Pancreas (tissue), 10 donors: ENCODE measurements around the gene MOCOS. TPM values are rescaled to one million over a fixed set of nuclear protein-coding genes. Genes with fewer than 3 reads are reported as not detected.
A peak's percentile ranks its signal among the peaks of the same experiment; 100 is the strongest.

Experiments used
- ATAC-seq, 4 donors: fragments of 200-7000 bp; cut with Tn5 transposase; one replicate each; pipeline versions ENCODE4 v1.8.0 to v1.9.1; 2020; ENCODE audit warnings: mild to moderate bottlenecking in 4 of 4, moderate library complexity in 4 of 4
- DNase-seq, 6 donors: peaks; one replicate each; pipeline ENCODE4 v3.0.0-alpha.2; 2020
- FAIRE-seq: peaks from 2 replicates; lab custom pipeline; 2012; peaks lifted over from hg19 to GRCh38; lab: Jason Lieb, UNC
- H3K27ac ChIP-seq, 4 donors: fragments of 200-600 bp; sonication (generic); 1 replicate in 3 of 4; 2 replicates in 1 of 4; pipeline versions ENCODE4 v1.5.0 to v1.8.0; 2020
- H3K27me3 ChIP-seq, 4 donors: fragments of 200-600 bp; one replicate each; pipeline ENCODE4 v1.8.0; 2021
- H3K36me3 ChIP-seq, 3 donors: fragments of 200-600 bp; sonication (generic) in 1 of 3; one replicate each; pipeline versions ENCODE4 v1.5.0 to v1.8.0; 2020 to 2021
- H3K4me1 ChIP-seq, 3 donors: fragments of 200-600 bp; one replicate each; pipeline ENCODE4 v1.8.0; 2021
- H3K4me3 ChIP-seq, 4 donors: fragments of 200-600 bp; sonication (generic) in 2 of 4; one replicate each; pipeline versions ENCODE4 v1.5.0 to v1.8.0; 2020 to 2021
- H3K9me3 ChIP-seq, 4 donors: fragments of 200-600 bp; one replicate each; pipeline ENCODE4 v1.8.0; 2021
- WGBS, 2 donors: extraction: QIAGEN DNeasy Blood & Tissue Kit; methylation state at CpG; one replicate each; pipeline ENCODE4 v1.1.7; 2013; 5-methylcytosine and 5-hydroxymethylcytosine counted together
- intact Hi-C, 3 donors: fragments of 100-400 bp; cut with DNase I; formaldehyde crosslinking; loops; one replicate each; pipeline versions ENCODE4 v1.11.1 to v1.14.2; 2022
- polyA plus RNA-seq, 2 donors: library from polyadenylated mRNA; stranded (reverse); fragments of 200-250 nt; gene quantifications; one replicate each; pipeline ENCODE4 v1.2.3, GENCODE V29; 2013
- total RNA-seq, 6 donors: library from RNA; stranded (reverse); fragmentation: NEBNext Ultra II Directional in 4 of 6; extraction: Animal tissue kit (Norgen Biotek cat#: 25700) in 4 of 6; gene quantifications; one replicate each; pipeline versions ENCODE4 v1.2.1 to v1.2.4, GENCODE V29; 2021 to 2023
- TF ChIP-seq, protein P1 (sequence below), 4 donors: fragments of 200-600 bp; sonication (generic) in 3 of 4; IDR thresholded peaks; one replicate each; pipeline versions ENCODE4 v1.5.0 to v1.8.0; 2021; ENCODE audit warnings: antibody characterized with exemption in 4 of 4
- donor health status: healthy with polysubstance abuse.
- donor health status: DM: no; HTN: no; CAD: no; lungs with moderate emphysema.
- donor health status: DM: no; HTN: no; CAD: no.
- donor health status: control.
- donor health status: control.
- donor health status: Bipolar disorder and iron deficiency.
- donor health status: DM: yes; HTN: yes; CAD: no.
- donor health status: DM: no; HTN: no; CAD: no.
- donor health status: DM: no; HTN: no; CAD: no.
- donor health status: DM: yes; HTN: yes; CAD: no.

Gene MOCOS, protein sequence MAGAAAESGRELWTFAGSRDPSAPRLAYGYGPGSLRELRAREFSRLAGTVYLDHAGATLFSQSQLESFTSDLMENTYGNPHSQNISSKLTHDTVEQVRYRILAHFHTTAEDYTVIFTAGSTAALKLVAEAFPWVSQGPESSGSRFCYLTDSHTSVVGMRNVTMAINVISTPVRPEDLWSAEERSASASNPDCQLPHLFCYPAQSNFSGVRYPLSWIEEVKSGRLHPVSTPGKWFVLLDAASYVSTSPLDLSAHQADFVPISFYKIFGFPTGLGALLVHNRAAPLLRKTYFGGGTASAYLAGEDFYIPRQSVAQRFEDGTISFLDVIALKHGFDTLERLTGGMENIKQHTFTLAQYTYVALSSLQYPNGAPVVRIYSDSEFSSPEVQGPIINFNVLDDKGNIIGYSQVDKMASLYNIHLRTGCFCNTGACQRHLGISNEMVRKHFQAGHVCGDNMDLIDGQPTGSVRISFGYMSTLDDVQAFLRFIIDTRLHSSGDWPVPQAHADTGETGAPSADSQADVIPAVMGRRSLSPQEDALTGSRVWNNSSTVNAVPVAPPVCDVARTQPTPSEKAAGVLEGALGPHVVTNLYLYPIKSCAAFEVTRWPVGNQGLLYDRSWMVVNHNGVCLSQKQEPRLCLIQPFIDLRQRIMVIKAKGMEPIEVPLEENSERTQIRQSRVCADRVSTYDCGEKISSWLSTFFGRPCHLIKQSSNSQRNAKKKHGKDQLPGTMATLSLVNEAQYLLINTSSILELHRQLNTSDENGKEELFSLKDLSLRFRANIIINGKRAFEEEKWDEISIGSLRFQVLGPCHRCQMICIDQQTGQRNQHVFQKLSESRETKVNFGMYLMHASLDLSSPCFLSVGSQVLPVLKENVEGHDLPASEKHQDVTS
- total RNA-seq (1 to 10 TPM in 3 of 6 donors, under 1 TPM in 3; 0.75 to 1.6 (median 1.1) TPM), polyA plus RNA-seq (under 1 TPM; 0.49 to 0.87 TPM)

DNA sequence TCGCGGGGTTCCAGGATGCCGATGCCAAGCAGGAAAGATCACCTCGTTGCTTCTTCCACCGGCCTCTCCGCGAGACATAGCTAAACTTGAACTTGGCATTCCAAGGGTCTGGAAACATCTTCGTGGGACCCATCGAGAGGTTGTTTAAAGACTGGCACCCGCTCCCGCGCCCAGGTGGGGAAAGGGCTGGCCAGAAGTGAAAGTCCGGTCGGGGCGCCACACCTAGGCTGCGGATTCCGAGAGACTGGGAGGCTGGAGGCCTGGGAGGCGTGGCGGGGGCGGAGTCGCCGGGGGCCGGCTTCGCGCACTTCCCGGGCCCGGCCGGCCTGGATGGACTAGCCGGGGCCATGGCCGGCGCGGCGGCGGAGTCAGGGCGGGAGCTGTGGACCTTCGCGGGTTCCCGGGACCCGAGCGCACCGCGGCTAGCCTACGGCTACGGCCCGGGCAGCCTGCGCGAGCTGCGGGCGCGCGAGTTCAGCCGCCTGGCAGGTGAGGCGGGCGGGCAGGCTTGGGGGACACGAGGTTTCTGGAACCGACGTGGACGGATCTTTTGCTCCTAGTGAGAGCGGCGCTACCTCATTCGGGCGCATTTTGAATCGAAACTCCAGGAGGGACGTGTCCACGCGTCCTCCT, at the start of gene MOCOS:
TSS of gene MOCOS (plus strand) at position 305 of the 633 bp plus-strand sequence. CDS start at position 348, 43 bp downstream.
- peaks cover 0 to 4% (median 0%) of the 10 kb centered on the region in 3 donors for H3K4me1 ChIP-seq
- peak; percentile 98 to 99 (median 98) for ATAC-seq
- TF ChIP-seq, protein P1, sequence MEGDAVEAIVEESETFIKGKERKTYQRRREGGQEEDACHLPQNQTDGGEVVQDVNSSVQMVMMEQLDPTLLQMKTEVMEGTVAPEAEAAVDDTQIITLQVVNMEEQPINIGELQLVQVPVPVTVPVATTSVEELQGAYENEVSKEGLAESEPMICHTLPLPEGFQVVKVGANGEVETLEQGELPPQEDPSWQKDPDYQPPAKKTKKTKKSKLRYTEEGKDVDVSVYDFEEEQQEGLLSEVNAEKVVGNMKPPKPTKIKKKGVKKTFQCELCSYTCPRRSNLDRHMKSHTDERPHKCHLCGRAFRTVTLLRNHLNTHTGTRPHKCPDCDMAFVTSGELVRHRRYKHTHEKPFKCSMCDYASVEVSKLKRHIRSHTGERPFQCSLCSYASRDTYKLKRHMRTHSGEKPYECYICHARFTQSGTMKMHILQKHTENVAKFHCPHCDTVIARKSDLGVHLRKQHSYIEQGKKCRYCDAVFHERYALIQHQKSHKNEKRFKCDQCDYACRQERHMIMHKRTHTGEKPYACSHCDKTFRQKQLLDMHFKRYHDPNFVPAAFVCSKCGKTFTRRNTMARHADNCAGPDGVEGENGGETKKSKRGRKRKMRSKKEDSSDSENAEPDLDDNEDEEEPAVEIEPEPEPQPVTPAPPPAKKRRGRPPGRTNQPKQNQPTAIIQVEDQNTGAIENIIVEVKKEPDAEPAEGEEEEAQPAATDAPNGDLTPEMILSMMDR (IDR thresholded peaks at IDR 0.05): no peak
- H3K27ac ChIP-seq: peak within 1 kb of the TSS in 1 of 4 donors; percentile 15
- H3K4me3 ChIP-seq: peak within 1 kb of the TSS; percentile 64 to 83 (median 76)
- H3K36me3 ChIP-seq: no peaks in the 10 kb centered on the region
- no peaks in the 10 kb centered on the region for H3K27me3 ChIP-seq
- no peaks in the 10 kb centered on the region for H3K9me3 ChIP-seq
- no peak for FAIRE-seq
- intact Hi-C loops: loop anchor here in 1 of 3 donors (10.0 kb wide), 1 partner anchor 77 kb away; no protein-coding TSS in a partner anchor
- 0% methylated on average over 54 to 66 of the region's 66 CpGs for WGBS, 2 donors
- peak; percentile 82 to 95 (median 86) for DNase-seq

DNA sequence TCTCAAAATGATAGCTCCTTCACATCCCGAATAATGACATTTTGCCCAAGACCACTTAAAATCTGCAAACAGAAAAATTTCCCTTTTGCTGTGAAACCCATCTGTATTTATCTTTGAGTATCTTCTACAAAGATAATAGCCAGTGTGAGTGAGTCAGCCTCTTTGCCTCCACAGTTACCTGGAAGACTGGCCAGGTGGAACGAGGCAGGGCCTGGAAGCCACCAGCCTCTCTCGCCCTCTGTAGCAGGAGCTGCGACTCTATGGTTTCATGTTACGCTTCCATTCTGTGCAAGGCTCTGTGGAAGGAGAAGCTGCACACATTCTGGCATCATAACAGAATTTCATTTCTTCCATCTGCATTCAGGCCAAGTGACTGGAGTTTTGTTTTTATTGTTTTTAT, 48.1 kb upstream of the MOCOS start:
- no peaks in the 10 kb centered on the region for H3K9me3 ChIP-seq
- no peak for DNase-seq
- no peaks in the 10 kb centered on the region for H3K4me1 ChIP-seq
- no peak for FAIRE-seq
- intact Hi-C loops: no loop called here
- H3K27me3 ChIP-seq: no peaks in the 10 kb centered on the region
- TF ChIP-seq, protein P1 (IDR thresholded peaks at IDR 0.05): no peak
- no peak overlapping the region for H3K27ac ChIP-seq
- no peak for ATAC-seq
- 89 to 90% methylated on average over 5 of the region's 5 CpGs for WGBS, 2 donors
- no peak overlapping the region for H3K4me3 ChIP-seq
- peaks cover 0 to 30% (median 15%) of the 10 kb centered on the region in 3 donors for H3K36me3 ChIP-seq

DNA sequence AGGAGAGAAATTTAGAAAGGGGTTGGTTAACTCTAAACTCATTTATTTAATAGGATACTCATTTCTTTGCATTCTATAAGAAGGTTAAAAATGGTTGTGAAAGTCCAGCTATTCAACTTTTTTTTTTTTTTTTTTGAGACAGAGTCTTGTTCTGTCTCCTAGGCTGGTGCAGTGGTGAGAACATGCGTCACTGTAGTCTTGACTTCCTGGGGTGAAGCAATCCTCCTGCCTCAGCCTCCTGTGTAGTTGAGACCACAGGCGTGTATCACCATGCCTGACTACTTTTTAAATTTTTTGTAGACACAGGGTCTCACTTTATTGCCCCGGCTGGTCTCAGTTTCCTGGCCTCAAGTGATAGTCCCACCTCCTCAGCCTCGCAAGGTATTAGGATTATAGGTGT, 45.7 kb upstream of the MOCOS start:
- no peak for FAIRE-seq
- no peaks in the 10 kb centered on the region for H3K27me3 ChIP-seq
- DNase-seq: no peak
- H3K27ac ChIP-seq: no peak overlapping the region
- no peaks in the 10 kb centered on the region for H3K9me3 ChIP-seq
- TF ChIP-seq, protein P1 (IDR thresholded peaks at IDR 0.05): no peak
- H3K4me1 ChIP-seq: no peaks in the 10 kb centered on the region
- peaks cover 0 to 49% (median 22%) of the 10 kb centered on the region in 3 donors for H3K36me3 ChIP-seq
- intact Hi-C loops: no loop called here
- WGBS, 2 donors: 91 to 95% methylated on average over 4 of the region's 4 CpGs
- H3K4me3 ChIP-seq: no peak overlapping the region
- no peak for ATAC-seq

DNA sequence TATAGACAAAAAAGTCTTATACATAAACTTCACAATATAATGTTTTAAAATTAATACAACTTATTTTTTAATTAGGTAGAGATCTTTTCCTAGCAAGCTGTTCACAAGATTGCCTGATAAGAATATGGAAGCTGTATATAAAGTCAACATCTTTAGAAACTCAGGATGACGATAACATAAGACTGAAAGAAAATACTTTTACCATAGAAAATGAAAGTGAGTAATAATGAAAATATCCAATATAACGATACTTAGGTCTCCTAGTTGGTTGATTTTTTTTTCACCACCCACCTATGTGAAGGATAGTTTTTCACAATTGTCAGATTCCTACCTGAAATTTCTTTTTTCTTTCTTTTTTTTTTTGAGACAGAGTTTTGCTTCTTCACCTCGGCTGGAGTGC, 44.5 kb upstream of the MOCOS start:
- DNase-seq: no peak
- TF ChIP-seq, protein P1 (IDR thresholded peaks at IDR 0.05): no peak
- Histone ChIP-seq H3K27me3 (no peaks in the 10 kb centered on the region), H3K27ac (no peak overlapping the region), H3K9me3 (no peaks in the 10 kb centered on the region), H3K36me3 (peaks cover 0 to 50% (median 22%) of the 10 kb centered on the region in 3 donors), H3K4me3 (no peak overlapping the region), H3K4me1 (no peaks in the 10 kb centered on the region)
- ATAC-seq: no peak
- WGBS, 2 donors: 92 to 95% methylated on average over 3 of the region's 3 CpGs
- intact Hi-C loops: no loop called here
- FAIRE-seq: no peak
